Ovary (tissue), 3 donors: ENCODE results near the gene ARIH2.

ENCODE experiments used
- EP300 ChIP-seq: sonication (generic); formaldehyde crosslinking; IDR thresholded peaks from one replicate; pipeline ENCODE4 v1.6.1; 2017; ENCODE audit warnings: antibody characterized with exemption
- POLR2A ChIP-seq: fragments of 450-650 bp; IDR thresholded peaks from one replicate; pipeline ENCODE4 v1.6.1; 2017; ENCODE audit warnings: antibody characterized with exemption, mild to moderate bottlenecking, moderate library complexity
- TF ChIP-seq, protein P1 (sequence below), 3 donors: fragments of 450-650 bp in 2 of 3; fragments of 200-600 bp in 1 of 3; IDR thresholded peaks; one replicate each; pipeline versions ENCODE4 v1.5.1 to v1.8.0; 2016 to 2022; ENCODE audit warnings: antibody characterized with exemption in 3 of 3, mild to moderate bottlenecking in 1 of 3
- donor health status: DM: no; HTN: no; CAD: no.

DNA sequence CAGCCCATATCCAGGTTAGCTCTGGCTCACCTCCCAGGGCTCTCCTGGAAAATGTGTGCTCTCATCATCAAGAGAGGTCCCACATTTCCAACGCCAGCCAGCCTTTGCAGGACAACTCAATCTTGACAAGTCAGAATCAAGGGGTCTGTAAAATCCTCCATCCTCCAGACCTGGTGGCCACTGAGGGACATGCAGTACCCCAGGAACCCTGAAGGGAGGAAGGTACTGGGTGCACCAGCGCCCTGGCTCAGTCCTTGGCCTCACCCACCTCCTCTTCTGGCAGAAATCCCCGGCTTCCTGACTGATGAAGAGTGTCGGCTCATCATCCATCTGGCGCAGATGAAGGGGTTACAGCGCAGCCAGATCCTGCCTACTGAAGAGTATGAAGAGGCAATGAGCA, 82.5 kb downstream of the ARIH2 start:
- TF ChIP-seq POLR2A (no peak), EP300 (no peak)
- TF ChIP-seq, protein P1, sequence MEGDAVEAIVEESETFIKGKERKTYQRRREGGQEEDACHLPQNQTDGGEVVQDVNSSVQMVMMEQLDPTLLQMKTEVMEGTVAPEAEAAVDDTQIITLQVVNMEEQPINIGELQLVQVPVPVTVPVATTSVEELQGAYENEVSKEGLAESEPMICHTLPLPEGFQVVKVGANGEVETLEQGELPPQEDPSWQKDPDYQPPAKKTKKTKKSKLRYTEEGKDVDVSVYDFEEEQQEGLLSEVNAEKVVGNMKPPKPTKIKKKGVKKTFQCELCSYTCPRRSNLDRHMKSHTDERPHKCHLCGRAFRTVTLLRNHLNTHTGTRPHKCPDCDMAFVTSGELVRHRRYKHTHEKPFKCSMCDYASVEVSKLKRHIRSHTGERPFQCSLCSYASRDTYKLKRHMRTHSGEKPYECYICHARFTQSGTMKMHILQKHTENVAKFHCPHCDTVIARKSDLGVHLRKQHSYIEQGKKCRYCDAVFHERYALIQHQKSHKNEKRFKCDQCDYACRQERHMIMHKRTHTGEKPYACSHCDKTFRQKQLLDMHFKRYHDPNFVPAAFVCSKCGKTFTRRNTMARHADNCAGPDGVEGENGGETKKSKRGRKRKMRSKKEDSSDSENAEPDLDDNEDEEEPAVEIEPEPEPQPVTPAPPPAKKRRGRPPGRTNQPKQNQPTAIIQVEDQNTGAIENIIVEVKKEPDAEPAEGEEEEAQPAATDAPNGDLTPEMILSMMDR (IDR thresholded peaks at IDR 0.05), result no peak
